ENCODE results near the gene PLEKHN1.
"Not testable (repeated sequence)": the region's sequence is repeated elsewhere in the genome, so short reads cannot be mapped to it uniquely, and the experiment has no call there.

GRCh38 chr1:946811-947210 lies 19.5 kb upstream of the PLEKHN1 start:
- not testable (repeated sequence) for TF ChIP-seq CTCF (conservative IDR thresholded peaks at IDR 0.05; ENCODE audit: low read length); EZH2phosphoT487 (IDR thresholded peaks at IDR 0.05; ENCODE audit: borderline replicate concordance, low read depth, low read length)
